GM12891 (cell line): ENCODE results near the gene ZCCHC8.

Experiments used
- POLR2A ChIP-seq: IDR thresholded peaks from 2 replicates; pipeline ENCODE4 v1.6.1; 2011; ENCODE audit warnings: low read depth, low read length, control low read depth
- POLR2AphosphoS5 ChIP-seq: IDR thresholded peaks from 2 replicates; pipeline ENCODE4 v1.6.1; 2011; ENCODE audit warnings: low read depth, low read length, control low read depth
- TAF1 ChIP-seq: IDR thresholded peaks from 2 replicates; pipeline ENCODE4 v1.6.1; 2011; ENCODE audit warnings: low read depth, low read length, control low read depth

DNA sequence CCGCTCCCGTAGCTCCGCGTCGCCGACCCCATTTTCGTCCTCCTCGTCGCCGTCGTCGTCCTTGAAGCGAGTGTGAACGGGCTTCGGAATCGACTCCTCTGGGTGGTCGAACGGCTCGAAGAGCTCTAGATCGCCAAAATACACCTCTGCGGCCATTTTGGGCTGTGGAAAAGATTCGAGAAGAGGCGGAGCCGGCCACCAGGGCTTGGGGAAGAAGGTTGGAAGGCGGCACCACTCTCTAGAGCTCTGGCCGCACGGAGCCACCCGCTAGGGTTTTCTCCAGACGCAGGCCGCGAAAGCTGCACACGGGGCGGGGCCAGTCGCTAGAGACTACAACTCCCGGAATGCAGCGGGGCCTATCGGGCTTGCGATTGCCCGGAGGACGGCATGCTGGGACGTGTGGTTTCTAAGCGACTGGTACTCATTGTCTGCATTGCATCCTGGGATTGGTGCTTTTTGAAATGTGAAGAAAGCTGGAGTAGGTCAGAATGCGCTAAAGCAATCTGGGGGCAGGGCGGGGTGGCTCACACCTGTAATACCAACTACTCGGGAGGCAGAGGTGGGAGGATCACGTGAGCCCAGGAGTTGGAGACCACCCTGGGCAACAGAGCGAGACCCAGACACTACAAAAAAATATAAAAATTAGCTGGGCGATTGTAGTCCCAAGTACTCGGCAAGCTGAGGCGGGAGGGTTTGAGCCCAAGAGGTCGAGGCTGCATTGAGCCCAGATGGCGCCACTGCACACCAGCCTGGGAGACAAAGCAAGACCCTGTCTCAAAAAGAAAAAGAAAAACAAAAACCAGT lies at the start of gene ZCCHC8:
- TF ChIP-seq TAF1 = peak; percentile 70; the same call in 1 of the 2 replicates
- peak; percentile 86 for TF ChIP-seq POLR2AphosphoS5
- TF ChIP-seq POLR2A = peak; percentile 86
